ENCODE results near the gene ITGB1.
"Not testable (repeated sequence)": the region's sequence is repeated elsewhere in the genome, so short reads cannot be mapped to it uniquely, and the experiment has no call there.

The ITGB1 gene
- total RNA-seq = 354 to 592 (median 545) reads per million in 3 donors

DNA sequence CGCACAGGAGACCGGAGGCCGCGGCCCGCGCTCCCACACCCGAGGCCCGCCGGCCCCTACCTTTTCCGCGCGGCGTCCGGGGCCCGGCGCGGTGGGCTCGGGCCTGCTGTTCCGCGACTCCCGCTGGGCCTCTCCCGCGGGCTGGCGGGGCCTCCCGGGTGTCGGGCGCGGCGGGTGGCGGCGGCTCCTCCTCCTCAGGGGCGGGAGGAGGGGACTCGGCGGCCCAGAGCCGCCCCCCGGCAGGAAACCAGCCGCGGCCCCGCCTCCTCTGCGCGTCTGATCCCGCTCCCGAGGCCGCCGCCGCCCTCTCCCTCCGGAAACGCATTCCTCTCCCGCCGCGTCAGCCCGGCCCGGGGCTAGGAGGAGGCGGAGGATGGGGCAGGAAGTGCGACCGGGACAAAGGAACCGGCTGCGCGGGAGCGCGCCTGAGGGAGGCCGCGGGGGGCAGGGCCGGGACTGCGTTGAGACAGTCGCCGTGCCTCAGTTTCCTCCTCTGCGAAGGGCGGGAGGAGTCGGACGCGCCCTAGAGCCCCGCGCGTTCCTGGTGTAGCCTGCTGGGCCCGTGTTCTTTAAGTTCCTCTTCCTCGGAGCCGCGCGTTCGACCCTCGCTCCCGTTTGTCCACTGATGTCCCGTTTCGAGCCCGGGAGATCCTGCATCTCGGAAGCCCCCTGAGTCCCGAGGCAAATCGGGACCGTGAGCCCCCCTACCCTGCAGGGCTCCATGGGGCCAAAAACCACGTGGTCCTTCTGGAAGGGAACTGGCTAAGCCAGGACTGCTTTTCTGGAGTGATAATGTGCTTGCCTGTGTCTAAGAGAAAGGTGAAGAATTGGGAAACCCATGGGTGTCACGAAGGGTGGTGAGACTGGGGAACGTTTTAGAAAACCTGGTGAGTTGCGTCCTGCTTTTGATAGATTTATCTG lies at the start of gene ITGB1:
Gene ITGB1 (minus strand): TSS at position 146 of the 921 bp plus-strand sequence. CDS start 22,672 bp downstream, outside the sequence.
- no peaks in the 10 kb centered on the region for H3K9me3 ChIP-seq (ENCODE audit: control insufficient read depth, low read length)
- H3K27ac ChIP-seq (ENCODE audit: insufficient read depth, low read length, poor library complexity, severe bottlenecking) = peak within 1 kb of the TSS; percentile 82
- peak; percentile 72 to 83 (median 75) for DNase-seq
- peaks cover 13% of the 10 kb centered on the region for H3K4me1 ChIP-seq (ENCODE audit: control insufficient read depth, insufficient read depth, low read length, poor library complexity, severe bottlenecking)
- no peaks in the 10 kb centered on the region for H3K27me3 ChIP-seq (replicated peaks; ENCODE audit: control insufficient read depth, insufficient read depth, low read length, poor library complexity, severe bottlenecking)
- no peaks in the 10 kb centered on the region for H3K36me3 ChIP-seq (ENCODE audit: control insufficient read depth, insufficient read depth, low read length)
- H3K4me3 ChIP-seq (ENCODE audit: insufficient read depth, low read depth, low read length, poor library complexity, severe bottlenecking) = peak within 1 kb of the TSS; percentile 93

DNA sequence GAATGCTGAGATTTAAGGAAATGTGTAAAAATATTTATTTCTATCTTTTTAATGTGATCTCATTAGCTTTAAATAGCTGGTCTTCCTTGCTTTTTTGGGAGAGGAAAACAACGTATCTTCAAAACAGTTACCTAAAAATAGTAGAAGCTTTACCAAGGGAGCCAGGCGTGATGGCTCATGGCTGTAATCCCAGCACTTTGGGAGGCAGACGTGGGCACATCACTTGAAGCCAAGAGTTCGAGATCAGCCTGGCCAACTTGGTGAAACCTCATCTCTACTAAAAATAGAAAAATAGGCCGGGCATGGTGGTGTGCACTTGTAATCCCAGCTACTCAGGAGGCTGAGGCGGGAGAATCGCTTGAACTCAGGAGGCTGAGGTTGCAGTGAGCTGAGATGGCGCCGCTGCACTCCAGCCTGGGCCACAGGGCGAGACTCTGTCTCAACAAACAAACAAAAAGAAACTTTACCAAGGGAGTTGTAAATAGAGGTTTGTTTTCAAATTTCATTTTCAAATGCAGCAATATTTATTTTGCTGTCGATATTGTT lies 48.4 kb upstream of the ITGB1 start:
- no peaks in the 10 kb centered on the region for H3K36me3 ChIP-seq (ENCODE audit: control insufficient read depth, insufficient read depth, low read length)
- H3K4me1 ChIP-seq (ENCODE audit: control insufficient read depth, insufficient read depth, low read length, poor library complexity, severe bottlenecking) = peaks cover 19% of the 10 kb centered on the region
- DNase-seq = no peak
- no peaks in the 10 kb centered on the region for H3K27me3 ChIP-seq (replicated peaks; ENCODE audit: control insufficient read depth, insufficient read depth, low read length, poor library complexity, severe bottlenecking)
- H3K27ac ChIP-seq (ENCODE audit: insufficient read depth, low read length, poor library complexity, severe bottlenecking) = peak overlapping the region; percentile 64
- no peaks in the 10 kb centered on the region for H3K9me3 ChIP-seq (ENCODE audit: control insufficient read depth, low read length)
- H3K4me3 ChIP-seq (ENCODE audit: insufficient read depth, low read depth, low read length, poor library complexity, severe bottlenecking) = peak overlapping the region; percentile 45

- H3K4me1 ChIP-seq (ENCODE audit: control insufficient read depth, insufficient read depth, low read length, poor library complexity, severe bottlenecking) = peaks cover 18% of the 10 kb centered on the region
- no peaks in the 10 kb centered on the region for H3K9me3 ChIP-seq (ENCODE audit: control insufficient read depth, low read length)
- peak overlapping the region; percentile 45 for H3K4me3 ChIP-seq (ENCODE audit: insufficient read depth, low read depth, low read length, poor library complexity, severe bottlenecking)
- peak overlapping the region; percentile 64 for H3K27ac ChIP-seq (ENCODE audit: insufficient read depth, low read length, poor library complexity, severe bottlenecking)
- no peaks in the 10 kb centered on the region for H3K27me3 ChIP-seq (replicated peaks; ENCODE audit: control insufficient read depth, insufficient read depth, low read length, poor library complexity, severe bottlenecking)
- DNase-seq = peak; percentile 17 to 38 (median 18)
- no peaks in the 10 kb centered on the region for H3K36me3 ChIP-seq (ENCODE audit: control insufficient read depth, insufficient read depth, low read length)
Measured at GRCh38 chr10:33005322-33006301, 47.6 kb upstream of the ITGB1 start.

GRCh38 chr10:33001908-33002492 lies 44.0 kb upstream of the ITGB1 start:
- DNase-seq = no peak
- no peak overlapping the region for H3K27ac ChIP-seq (ENCODE audit: insufficient read depth, low read length, poor library complexity, severe bottlenecking)

DNA sequence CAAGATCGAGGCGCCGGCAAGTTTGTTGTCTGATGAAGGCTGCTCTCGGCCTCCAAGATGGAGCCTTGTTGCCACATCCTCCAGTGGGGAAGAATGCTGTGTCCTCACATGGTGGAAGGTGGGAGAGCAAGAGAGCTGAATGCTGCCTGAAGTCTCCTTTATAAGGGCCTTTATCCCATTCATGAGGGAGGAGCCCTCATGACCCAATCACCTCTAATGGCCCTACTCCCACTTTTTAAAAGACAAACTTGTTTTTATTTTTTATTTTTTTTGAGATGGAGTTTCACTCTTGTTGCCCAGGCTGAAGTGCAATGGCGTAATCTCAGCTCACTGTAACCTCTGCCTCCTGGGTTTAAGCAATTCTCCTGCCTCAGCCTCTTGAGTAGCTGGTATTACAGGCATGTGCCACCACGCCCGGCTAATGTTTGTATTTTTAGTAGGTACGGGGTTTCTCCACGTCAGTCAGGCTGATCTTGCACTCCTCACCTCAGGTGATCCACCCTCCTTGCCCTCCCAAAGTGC lies 40.1 kb upstream of the ITGB1 start:
- DNase-seq; H3K27ac ChIP-seq (ENCODE audit: insufficient read depth, low read length, poor library complexity, severe bottlenecking); H3K4me3 ChIP-seq (ENCODE audit: insufficient read depth, low read depth, low read length, poor library complexity, severe bottlenecking); H3K36me3 ChIP-seq (ENCODE audit: control insufficient read depth, insufficient read depth, low read length); H3K27me3 ChIP-seq (replicated peaks; ENCODE audit: control insufficient read depth, insufficient read depth, low read length, poor library complexity, severe bottlenecking); H3K4me1 ChIP-seq (ENCODE audit: control insufficient read depth, insufficient read depth, low read length, poor library complexity, severe bottlenecking); H3K9me3 ChIP-seq (ENCODE audit: control insufficient read depth, low read length): not testable (repeated sequence)

More at GRCh38 chr10:33001908-33002492, 44.0 kb upstream of the ITGB1 start:
- Histone ChIP-seq H3K27me3 (replicated peaks; ENCODE audit: control insufficient read depth, insufficient read depth, low read length, poor library complexity, severe bottlenecking) (no peaks in the 10 kb centered on the region), H3K9me3 (ENCODE audit: control insufficient read depth, low read length) (no peaks in the 10 kb centered on the region), H3K4me3 (ENCODE audit: insufficient read depth, low read depth, low read length, poor library complexity, severe bottlenecking) (no peak overlapping the region), H3K36me3 (ENCODE audit: control insufficient read depth, insufficient read depth, low read length) (no peaks in the 10 kb centered on the region), H3K4me1 (ENCODE audit: control insufficient read depth, insufficient read depth, low read length, poor library complexity, severe bottlenecking) (peaks cover 4% of the 10 kb centered on the region)

- Histone ChIP-seq H3K4me1 (ENCODE audit: control insufficient read depth, insufficient read depth, low read length, poor library complexity, severe bottlenecking) (no peaks in the 10 kb centered on the region), H3K9me3 (ENCODE audit: control insufficient read depth, low read length) (no peaks in the 10 kb centered on the region), H3K36me3 (ENCODE audit: control insufficient read depth, insufficient read depth, low read length) (no peaks in the 10 kb centered on the region), H3K27me3 (replicated peaks; ENCODE audit: control insufficient read depth, insufficient read depth, low read length, poor library complexity, severe bottlenecking) (no peaks in the 10 kb centered on the region), H3K4me3 (ENCODE audit: insufficient read depth, low read depth, low read length, poor library complexity, severe bottlenecking) (no peak overlapping the region), H3K27ac (ENCODE audit: insufficient read depth, low read length, poor library complexity, severe bottlenecking) (no peak overlapping the region)
- DNase-seq = no peak
Measured at GRCh38 chr10:32995751-32996150, 37.7 kb upstream of the ITGB1 start.

DNA sequence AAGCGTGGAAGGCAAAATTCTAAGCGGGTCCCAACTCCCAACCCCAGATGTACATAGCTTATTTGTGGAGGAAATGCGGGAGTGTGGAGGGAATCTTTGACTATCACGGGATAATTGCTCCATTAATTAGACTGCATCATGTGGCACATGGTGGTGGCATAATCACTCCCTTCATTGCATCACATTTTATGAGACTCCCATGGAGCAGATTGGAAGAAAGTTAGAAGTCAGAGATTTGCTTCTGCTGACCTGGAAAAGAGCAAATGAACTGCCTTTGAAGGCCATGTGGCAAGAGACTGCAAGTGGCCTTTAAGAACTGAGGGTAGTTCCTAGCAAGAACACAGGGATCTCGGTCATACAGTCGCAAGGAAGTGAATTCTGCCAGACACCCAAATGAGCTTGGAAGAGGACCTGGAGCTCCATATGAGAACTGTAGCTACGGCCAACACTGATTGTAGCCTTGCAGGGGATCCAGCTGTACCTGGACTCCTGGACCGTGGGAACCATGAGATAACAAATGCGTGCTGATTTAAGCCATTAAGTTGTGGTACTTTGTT lies 37.1 kb upstream of the ITGB1 start:
- Histone ChIP-seq H3K9me3 (ENCODE audit: control insufficient read depth, low read length) (no peaks in the 10 kb centered on the region), H3K27ac (ENCODE audit: insufficient read depth, low read length, poor library complexity, severe bottlenecking) (no peak overlapping the region), H3K4me1 (ENCODE audit: control insufficient read depth, insufficient read depth, low read length, poor library complexity, severe bottlenecking) (no peaks in the 10 kb centered on the region), H3K36me3 (ENCODE audit: control insufficient read depth, insufficient read depth, low read length) (no peaks in the 10 kb centered on the region), H3K27me3 (replicated peaks; ENCODE audit: control insufficient read depth, insufficient read depth, low read length, poor library complexity, severe bottlenecking) (no peaks in the 10 kb centered on the region), H3K4me3 (ENCODE audit: insufficient read depth, low read depth, low read length, poor library complexity, severe bottlenecking) (no peak overlapping the region)
- DNase-seq = no peak

DNA sequence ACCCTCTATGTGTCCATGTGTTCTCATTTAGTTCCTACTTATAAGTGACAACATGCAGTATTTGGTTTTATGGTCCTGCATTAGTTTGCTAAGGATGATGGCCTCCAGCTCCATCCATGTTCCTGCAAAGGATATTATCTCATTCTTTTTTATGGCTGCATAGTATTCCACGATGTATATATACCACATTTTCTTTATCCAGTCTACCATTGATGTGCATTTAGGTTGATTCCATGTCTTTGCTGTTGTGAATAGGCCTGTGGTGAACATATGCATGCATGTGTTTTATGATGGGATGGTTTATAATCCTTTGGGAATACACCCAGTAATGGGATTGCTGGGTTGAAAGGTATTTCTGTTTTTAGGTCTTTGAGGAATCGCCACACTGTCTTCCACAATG lies 36.6 kb upstream of the ITGB1 start:
- not testable (repeated sequence) for H3K9me3 ChIP-seq (ENCODE audit: control insufficient read depth, low read length); H3K4me1 ChIP-seq (ENCODE audit: control insufficient read depth, insufficient read depth, low read length, poor library complexity, severe bottlenecking); H3K27me3 ChIP-seq (replicated peaks; ENCODE audit: control insufficient read depth, insufficient read depth, low read length, poor library complexity, severe bottlenecking); DNase-seq; H3K27ac ChIP-seq (ENCODE audit: insufficient read depth, low read length, poor library complexity, severe bottlenecking); H3K4me3 ChIP-seq (ENCODE audit: insufficient read depth, low read depth, low read length, poor library complexity, severe bottlenecking); H3K36me3 ChIP-seq (ENCODE audit: control insufficient read depth, insufficient read depth, low read length)

DNA sequence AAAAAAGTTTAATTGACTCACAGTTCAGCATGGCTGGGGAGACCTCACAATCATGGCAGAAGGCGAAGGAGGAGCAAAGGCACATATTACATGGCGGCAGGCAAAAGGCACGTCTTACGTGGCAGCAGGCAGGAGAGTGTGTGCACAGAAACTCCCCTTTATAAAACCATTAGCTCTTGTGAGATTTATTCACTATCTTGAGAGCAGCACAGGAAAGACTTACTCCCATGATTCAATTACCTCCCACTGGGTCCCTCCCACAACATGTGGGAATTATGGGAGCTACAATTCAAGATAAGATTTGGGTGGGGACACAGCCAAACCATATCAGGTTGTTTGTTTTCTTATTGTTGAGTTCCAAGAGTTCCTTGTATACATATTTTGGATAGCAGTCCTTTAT lies 34.3 kb upstream of the ITGB1 start:
- not testable (repeated sequence) for DNase-seq; H3K9me3 ChIP-seq (ENCODE audit: control insufficient read depth, low read length)

More for the DNA sequence above, 34.3 kb upstream of the ITGB1 start:
- not testable (repeated sequence) for H3K4me3 ChIP-seq (ENCODE audit: insufficient read depth, low read depth, low read length, poor library complexity, severe bottlenecking); H3K27ac ChIP-seq (ENCODE audit: insufficient read depth, low read length, poor library complexity, severe bottlenecking); H3K36me3 ChIP-seq (ENCODE audit: control insufficient read depth, insufficient read depth, low read length); H3K4me1 ChIP-seq (ENCODE audit: control insufficient read depth, insufficient read depth, low read length, poor library complexity, severe bottlenecking); H3K27me3 ChIP-seq (replicated peaks; ENCODE audit: control insufficient read depth, insufficient read depth, low read length, poor library complexity, severe bottlenecking)
